ENCODE results near the gene PSKH1.

GRCh38 chr16:67942200-67942509, 49.1 kb downstream of the PSKH1 start:
- no peak for TF ChIP-seq RCOR1 (conservative IDR thresholded peaks at IDR 0.05; ENCODE audit: low read depth, low read length)
- no peak for TF ChIP-seq ATF2 (IDR thresholded peaks at IDR 0.05; ENCODE audit: low read length)
- no peak for TF ChIP-seq POLR2AphosphoS5 (IDR thresholded peaks at IDR 0.05; ENCODE audit: low read length)
- no peak for TF ChIP-seq PBX3 (IDR thresholded peaks at IDR 0.05; ENCODE audit: insufficient replicate concordance, low read depth, low read length)
- no peak for TF ChIP-seq HCFC1 (IDR thresholded peaks at IDR 0.05; ENCODE audit: low read length)
- TF ChIP-seq SRF (IDR thresholded peaks at IDR 0.05; ENCODE audit: low read depth in 2 of 2, low read length in 2 of 2), result no peak
- no peak for TF ChIP-seq POLR2AphosphoS2 (IDR thresholded peaks at IDR 0.05; ENCODE audit: low read depth, low read length)
- peak; percentile 56 for TF ChIP-seq RAD21 (IDR thresholded peaks at IDR 0.05; ENCODE audit: insufficient read depth, low read depth, low read length)
- TF ChIP-seq CTCF (IDR thresholded peaks at IDR 0.05 in 2 of 3, conservative IDR thresholded peaks at IDR 0.05 in 1 of 3; ENCODE audit: control insufficient read depth in 2 of 3, extremely low read depth in 1 of 3, insufficient read depth in 1 of 3, low read depth in 3 of 3, low read length in 3 of 3), result peak; percentile 67 to 87 (median 83)
- no peak for TF ChIP-seq NBN (IDR thresholded peaks at IDR 0.05)
- TF ChIP-seq MAX (IDR thresholded peaks at IDR 0.05; ENCODE audit: low read depth, low read length), result no peak
- TF ChIP-seq EZH2 (IDR thresholded peaks at IDR 0.05; ENCODE audit: borderline replicate concordance, control insufficient read depth, low read depth, low read length), result no peak
- TF ChIP-seq USF2 (IDR thresholded peaks at IDR 0.05; ENCODE audit: borderline replicate concordance, low read depth, low read length), result no peak
